ENCODE results near the gene ZPBP2.

The ZPBP2 gene

DNA sequence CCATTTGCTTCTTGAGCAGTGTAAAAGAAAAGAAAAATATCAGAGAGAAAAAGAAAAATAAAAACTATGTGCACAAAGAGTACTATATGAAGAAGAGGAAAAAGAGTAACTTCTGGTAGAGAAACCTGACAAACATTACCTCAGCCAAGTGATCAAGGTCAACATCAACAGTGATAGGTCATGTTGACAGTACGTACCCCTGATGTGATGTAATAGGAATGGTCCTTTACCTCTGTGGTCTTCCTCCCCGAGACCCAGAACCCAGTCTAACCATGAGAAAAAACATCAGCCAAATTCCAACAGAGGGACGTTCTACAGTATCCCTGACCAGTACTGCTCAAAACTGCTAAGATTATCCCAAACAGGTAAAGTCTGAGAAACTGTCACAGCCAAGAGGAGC lies 46.0 kb downstream of the ZPBP2 start:
- no peak for DNase-seq (ENCODE audit: low spot score)

DNA sequence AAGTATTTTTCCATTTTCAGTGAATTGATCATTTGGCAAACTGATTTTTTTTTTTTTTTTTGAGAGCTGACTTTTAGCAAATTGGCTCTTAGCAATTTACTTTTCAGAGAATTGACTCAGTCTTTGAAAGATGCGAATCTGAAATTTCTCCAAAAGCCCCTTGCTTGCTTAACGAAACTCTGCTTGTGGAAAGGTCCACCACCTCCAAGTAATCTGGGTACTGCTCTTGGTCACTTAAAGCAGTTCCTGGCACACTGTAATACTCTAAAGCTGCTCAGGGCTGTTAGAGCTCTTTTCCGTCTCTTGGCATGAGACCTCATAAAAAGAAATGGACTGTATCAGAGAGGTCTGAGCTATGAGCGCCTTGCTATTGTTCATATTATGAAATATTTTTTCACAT lies 47.6 kb downstream of the ZPBP2 start:
- DNase-seq (ENCODE audit: low spot score): no peak

DNA sequence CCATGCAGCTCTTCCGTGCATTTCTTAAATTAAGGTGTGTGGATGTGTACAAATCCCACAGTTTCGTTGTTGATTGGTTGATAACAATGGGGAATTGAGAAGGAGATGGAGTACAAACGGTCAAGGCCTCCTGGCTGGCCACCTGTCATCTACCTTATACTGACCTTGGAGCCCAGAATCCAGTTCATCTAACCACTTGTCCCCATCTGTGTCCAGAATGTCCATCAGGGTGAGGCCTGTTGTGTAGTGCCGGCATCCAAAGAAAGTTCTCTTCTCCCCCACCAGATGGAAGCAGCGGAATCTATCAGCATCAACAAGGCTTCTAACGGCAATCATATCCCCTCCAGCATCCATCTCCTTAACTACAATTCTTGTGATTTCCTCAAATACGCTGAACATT lies 48.9 kb downstream of the ZPBP2 start:
- no peak for DNase-seq (ENCODE audit: low spot score)

DNA sequence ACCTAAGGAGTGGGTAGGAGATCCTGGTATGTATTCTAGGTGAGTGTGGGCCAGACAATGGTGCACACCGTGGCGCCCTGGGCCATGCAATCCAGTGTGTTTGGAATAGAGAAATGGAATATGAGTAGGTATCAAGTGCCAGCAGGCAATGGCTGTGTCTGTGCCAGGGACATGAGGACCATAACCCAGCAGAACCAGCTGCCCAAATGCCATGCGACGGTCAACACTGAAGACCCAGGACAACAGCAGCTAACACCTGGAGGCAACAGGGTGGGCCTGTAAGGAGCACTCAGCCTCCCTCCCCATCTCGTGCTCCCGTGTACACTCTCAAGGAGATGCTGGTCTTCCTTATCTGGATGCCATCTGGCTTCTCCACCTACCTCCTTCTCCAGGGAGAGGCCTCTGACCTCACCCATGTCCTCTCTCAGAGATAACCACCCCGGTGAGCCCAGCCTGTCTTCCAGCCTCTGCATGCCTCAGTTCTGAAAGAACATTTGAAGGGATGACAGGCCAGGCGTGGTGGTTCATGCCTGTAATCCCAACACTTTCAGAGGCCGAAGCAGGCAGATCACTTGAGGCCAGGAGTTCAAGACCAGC lies 51.2 kb downstream of the ZPBP2 start:
- DNase-seq (ENCODE audit: low spot score): no peak

DNA sequence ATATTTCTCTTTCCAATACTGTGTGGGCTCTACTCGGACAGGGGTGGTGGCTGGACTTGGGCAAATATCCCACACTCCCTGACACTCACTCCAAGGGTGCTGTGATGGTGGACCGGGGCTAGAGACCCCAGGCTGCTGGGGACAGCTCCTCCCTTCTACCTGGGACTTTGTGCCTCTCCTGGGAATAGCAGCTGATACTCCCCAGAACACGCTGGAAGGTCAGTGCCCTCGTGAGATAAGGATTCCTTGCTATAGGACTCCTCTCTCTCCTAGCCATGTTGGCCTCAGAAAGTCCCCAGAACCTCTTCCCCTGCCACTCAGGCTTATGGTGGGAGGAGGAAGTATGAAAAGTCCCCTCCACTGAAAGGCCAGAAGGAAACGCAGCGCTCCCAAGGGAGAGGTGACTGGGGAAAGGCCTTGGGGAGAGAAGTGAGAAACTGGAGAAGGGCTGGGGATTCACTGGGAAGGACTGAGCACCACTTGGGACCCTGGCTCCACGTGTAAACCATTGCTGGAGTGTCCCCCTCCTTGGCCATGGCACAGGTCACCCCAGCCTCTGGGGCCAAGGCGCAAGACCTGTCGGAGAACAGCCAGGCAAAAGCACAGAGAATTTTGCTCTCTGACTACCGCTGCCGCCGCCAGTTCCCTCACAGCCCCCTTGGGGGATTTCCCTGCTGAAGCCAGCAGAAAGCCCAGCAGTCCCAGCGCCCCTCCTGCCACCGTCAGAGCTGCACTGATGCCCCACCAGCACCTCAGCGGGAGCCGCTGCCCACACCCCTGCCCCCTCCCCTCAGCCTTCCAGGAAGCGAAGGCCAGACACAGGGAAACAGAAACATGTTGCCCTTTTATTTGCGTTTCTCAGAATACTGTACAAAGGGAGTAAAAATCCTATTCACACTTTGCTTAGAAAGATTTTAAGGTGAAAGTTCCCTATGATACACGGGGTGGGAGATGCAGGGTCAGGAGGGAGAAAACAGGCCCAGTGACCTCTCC lies 52.5 kb downstream of the ZPBP2 start:
- DNase-seq (ENCODE audit: low spot score): no peak

DNA sequence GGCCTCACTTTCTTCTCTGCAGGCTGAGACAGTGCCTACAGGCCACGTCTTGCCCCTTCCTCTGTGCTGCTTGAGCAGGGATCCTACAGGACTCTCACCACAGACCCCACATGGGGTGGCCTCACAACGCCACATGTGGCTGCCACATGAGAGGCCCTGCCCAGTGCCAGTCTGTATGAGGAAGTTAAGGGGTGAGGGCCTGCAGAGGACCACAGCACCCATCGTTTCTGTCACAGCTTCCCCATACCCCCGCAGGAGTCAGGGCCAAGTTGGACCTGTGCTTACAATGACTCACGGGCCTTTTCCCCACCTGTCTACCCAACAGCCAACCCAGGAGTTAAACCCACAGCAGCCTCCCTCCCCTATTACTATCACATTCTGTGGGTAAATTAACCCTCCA lies 53.3 kb downstream of the ZPBP2 start:
- no peak for DNase-seq (ENCODE audit: low spot score)

DNA sequence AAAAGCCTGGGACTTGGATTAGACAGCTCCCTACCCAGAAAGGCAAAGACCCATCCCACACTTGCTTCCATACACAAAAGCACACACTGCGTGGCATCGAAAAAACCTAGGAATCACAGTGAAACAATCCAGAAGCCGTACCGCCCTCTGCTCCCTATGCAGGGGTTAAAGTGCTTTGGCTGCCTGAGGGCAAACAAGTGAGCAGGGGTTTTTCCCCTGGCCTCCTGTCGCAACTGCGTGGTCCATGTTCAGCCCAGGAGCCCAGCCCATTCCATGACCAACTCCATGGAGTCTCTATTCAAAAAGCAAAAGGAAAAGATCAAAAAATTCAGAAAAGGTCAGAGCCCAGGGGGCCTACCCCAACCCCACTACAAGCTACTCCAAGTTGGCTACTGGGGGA lies 54.0 kb downstream of the ZPBP2 start:
- no peak for DNase-seq (ENCODE audit: low spot score)

DNA sequence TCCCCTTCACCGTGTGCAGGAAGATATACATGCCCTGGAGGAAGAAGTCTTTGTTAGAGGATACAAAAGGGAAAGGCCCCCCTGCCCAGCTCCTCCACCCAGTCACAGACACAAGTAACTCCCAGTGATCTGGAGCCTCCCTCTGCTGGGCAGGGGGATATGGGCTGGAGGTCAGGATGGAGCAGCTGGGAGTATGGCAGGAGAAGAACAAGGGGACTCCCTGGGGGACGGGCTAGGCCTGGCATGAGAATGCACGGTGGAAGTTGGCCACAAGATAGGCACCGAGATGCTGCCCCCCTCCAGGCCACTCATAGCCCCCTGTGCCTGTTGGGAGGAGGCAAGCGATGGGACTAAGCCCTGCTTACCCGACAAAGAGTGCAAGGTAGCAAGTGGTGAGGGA lies 55.2 kb downstream of the ZPBP2 start:
- DNase-seq (ENCODE audit: low spot score): no peak

DNA sequence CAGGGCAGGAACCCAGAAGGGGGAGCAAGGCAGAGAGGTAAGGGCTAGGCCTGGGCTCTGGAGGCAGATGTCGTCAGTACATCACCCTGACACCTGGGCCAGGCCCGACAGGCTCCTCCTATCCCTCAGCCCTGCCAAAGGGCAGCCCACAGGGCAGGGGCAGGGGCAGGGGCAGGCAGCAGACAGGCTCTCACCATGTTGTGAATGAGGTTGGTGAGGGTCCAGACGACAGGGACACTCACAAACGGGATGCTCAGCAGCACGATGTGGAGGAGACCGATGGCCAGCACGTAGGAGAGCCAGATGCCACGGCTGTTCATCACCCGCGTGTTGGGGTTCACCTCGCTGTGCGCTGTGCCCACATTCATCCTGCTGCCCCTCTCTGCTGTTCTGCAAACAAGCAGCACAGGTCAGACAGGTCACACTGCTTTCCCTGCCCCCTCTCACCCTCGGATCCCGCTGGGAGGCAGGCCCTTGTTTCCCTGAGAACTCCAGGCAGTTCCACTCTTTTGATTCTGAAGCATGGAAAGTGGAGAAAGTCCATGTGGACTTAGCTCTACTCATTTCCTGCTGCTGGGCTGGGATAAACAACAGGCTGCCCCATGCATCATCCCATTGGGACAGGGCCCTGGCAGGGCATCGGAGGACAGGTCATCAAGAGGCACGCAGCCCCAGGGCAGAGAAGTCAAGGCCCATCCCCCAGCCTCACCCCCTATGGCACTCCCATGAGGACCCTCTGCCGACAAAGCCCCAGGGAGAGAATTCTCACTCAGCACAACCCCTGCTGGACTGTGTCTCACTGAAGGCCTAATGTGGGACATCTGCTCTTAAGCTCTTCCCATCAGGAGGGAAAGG lies 56.1 kb downstream of the ZPBP2 start:
- no peak for DNase-seq (ENCODE audit: low spot score)

DNA sequence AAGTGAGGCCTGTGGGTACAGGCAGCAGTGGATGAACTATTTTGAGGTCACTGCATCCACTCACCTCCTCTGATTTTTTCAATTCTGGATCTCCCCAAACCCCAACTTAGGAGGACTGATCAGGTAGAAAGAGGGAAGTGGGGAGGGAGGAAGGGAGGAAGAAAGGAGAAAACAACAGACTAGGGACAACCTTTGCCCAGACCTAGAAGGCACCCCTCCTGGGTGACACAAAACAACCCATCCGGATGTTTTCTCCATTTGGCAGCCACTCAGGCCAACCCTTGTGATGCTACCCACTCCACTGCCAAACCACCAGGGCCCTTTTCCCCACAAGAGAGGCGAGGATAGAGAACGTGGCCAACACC lies 56.7 kb downstream of the ZPBP2 start:
- no peak for DNase-seq (ENCODE audit: low spot score)

DNA sequence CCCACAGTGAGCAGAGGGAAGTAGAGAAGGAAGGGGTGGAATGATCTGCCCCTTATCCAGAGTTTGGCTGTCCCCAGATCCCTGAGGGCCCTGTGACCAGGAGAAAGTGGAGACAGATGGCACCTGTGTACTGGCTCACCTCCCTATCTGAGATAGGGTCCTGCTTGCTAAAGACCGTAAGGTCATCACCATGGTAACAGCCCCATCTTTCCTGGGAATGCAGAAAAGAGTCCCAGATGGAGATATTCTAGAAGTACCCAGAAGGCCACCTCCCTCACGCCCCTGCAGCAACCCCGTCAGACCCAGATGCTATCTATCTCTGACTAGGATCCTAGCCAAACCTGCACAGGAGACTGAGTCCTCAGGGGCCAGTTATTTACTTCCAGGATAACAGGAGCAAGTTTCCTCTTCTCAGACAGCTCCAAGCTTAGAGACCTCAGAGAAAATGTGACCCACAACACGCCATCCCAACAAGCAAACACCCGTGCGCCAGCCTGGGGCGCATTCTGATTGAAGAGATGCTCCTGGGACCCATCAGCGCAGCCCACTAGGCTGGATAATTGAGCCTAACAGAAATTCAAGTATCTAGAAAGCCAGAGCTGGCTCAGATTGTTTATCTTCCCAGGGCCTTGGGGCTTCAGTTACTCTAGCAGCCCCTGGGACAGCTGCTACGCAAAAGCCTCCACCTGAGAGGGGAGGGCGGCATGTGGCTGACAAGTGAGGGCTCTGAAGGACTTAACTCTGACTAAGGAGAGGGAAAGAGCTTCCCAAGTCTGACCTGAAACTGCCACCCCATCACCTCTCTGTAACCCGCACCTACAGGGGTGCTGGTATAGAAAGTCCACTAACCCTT lies 57.5 kb downstream of the ZPBP2 start:
- DNase-seq (ENCODE audit: low spot score): no peak

DNA sequence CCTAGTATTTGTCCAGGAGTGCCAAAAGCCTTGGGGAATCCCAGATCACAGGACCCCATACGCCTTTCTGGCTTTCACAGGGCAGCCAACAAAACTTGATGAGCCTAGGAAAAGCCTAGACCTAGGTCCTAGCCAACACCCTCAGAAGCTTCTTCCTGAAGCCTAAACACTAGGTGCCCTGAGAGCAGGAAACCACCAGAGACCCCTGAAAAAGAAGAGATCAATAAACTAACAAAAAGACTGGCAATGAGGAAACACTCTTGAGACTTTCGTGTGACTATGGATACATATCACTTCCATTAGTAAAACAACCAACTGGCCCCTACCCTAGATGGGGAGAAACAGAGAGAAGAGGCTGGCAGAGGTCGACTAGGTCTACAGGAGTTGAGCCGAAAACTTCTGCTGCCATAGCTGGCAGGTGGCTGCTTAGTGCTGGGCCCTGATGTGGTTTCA lies 58.2 kb downstream of the ZPBP2 start:
- DNase-seq (ENCODE audit: low spot score): no peak

DNA sequence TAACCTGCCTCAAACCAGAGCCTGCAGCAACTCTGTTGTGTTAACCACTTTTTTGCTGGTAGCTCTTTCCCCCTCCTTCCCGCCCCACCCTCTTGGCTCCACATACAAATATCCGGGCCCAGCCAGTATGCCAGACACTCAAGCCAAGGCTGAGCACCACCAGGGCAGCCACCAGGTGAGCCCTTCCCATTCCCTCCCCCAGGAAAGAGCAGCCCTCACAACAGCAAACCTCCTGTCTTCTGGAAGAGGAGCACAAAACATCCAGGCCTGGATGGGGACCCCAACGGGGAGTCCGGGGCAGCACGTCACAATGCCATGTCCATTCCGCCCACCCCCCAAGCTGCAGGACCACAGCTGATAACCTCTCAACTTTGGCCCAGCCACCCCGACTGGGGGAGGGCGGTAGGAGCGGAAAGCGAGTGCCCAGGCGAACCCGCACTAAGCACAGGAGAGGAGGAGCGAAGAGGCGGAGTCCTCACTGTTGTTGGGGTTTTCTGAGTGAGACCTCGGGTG lies 58.6 kb downstream of the ZPBP2 start:
- peak; percentile 46 for DNase-seq (ENCODE audit: low spot score)
